IMR-90 (cell line): ENCODE measurements around the gene ACACB.

Experiments used
- CEBPB ChIP-seq: IDR thresholded peaks from 2 replicates; pipeline ENCODE4 v1.6.1; 2012; ENCODE audit warnings: low read depth, low read length, improper control_type of control experiment
- CHD1 ChIP-seq: IDR thresholded peaks from 2 replicates; pipeline ENCODE4 v1.6.1; 2012; ENCODE audit warnings: low read depth, low read length, improper control_type of control experiment
- FOS ChIP-seq: fragments of 150-350 bp; IDR thresholded peaks from 2 replicates; pipeline ENCODE4 v1.6.1; 2016; ENCODE audit warnings: low read depth, low read length
- MAFK ChIP-seq: IDR thresholded peaks from 2 replicates; pipeline ENCODE4 v1.6.1; 2012; ENCODE audit warnings: low read depth, low read length, improper control_type of control experiment
- MXI1 ChIP-seq: IDR thresholded peaks from 2 replicates; pipeline ENCODE4 v1.6.1; 2012; ENCODE audit warnings: low read depth, mild to moderate bottlenecking, low read length, moderate library complexity, borderline replicate concordance
- NFE2L2 ChIP-seq: fragments of 150-350 bp; IDR thresholded peaks from 2 replicates; pipeline ENCODE4 v1.6.1; 2016; ENCODE audit warnings: low read depth, mild to moderate bottlenecking, low read length
- POLR2A ChIP-seq: IDR thresholded peaks from 2 replicates; pipeline ENCODE4 v1.6.1; 2012; ENCODE audit warnings: mild to moderate bottlenecking, low read depth, low read length
- RAD21 ChIP-seq: IDR thresholded peaks from 2 replicates; pipeline ENCODE4 v1.6.1; 2012; ENCODE audit warnings: low read length, improper control_type of control experiment
- RCOR1 ChIP-seq: IDR thresholded peaks from 2 replicates; pipeline ENCODE4 v1.6.1; 2012; ENCODE audit warnings: mild to moderate bottlenecking, low read length, improper control_type of control experiment; ENCODE audit not compliant: insufficient replicate concordance
- RFX5 ChIP-seq: IDR thresholded peaks from 2 replicates; pipeline ENCODE4 v1.8.0; 2012; ENCODE audit warnings: low read depth, mild to moderate bottlenecking, low read length, moderate library complexity
- SMC3 ChIP-seq: fragments of 150-350 bp; IDR thresholded peaks from 2 replicates; pipeline ENCODE4 v1.6.1; 2016; ENCODE audit warnings: low read depth, mild to moderate bottlenecking, antibody characterized with exemption, low read length, moderate library complexity
- TF ChIP-seq, protein P1 (sequence below): conservative IDR thresholded peaks from 2 replicates; pipeline ENCODE4 v1.5.1; 2012; ENCODE audit warnings: mild to moderate bottlenecking, low read depth, low read length, improper control_type of control experiment
- TF ChIP-seq, protein P2 (sequence below): fragments of 150-350 bp; IDR thresholded peaks from 2 replicates; pipeline ENCODE4 v1.6.1; 2017; ENCODE audit warnings: mild to moderate bottlenecking, antibody characterized with exemption, low read length, low read depth
- TF ChIP-seq, protein P3 (sequence below): fragments of 150-350 bp; IDR thresholded peaks from 2 replicates; pipeline ENCODE4 v1.6.1; 2016; ENCODE audit warnings: low read depth, mild to moderate bottlenecking, low read length, moderate library complexity, borderline replicate concordance

GRCh38 chr12:109250523-109250922 is 134.1 kb downstream of the ACACB start:
- TF ChIP-seq, protein P1, sequence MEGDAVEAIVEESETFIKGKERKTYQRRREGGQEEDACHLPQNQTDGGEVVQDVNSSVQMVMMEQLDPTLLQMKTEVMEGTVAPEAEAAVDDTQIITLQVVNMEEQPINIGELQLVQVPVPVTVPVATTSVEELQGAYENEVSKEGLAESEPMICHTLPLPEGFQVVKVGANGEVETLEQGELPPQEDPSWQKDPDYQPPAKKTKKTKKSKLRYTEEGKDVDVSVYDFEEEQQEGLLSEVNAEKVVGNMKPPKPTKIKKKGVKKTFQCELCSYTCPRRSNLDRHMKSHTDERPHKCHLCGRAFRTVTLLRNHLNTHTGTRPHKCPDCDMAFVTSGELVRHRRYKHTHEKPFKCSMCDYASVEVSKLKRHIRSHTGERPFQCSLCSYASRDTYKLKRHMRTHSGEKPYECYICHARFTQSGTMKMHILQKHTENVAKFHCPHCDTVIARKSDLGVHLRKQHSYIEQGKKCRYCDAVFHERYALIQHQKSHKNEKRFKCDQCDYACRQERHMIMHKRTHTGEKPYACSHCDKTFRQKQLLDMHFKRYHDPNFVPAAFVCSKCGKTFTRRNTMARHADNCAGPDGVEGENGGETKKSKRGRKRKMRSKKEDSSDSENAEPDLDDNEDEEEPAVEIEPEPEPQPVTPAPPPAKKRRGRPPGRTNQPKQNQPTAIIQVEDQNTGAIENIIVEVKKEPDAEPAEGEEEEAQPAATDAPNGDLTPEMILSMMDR, result no peak
- TF ChIP-seq FOS (no peak), POLR2A (no peak), RAD21 (no peak), RFX5 (no peak), NFE2L2 (no peak), CHD1 (no peak), CEBPB (no peak), MAFK (no peak), SMC3 (no peak), RCOR1 (no peak), MXI1 (no peak)
- TF ChIP-seq, protein P2, sequence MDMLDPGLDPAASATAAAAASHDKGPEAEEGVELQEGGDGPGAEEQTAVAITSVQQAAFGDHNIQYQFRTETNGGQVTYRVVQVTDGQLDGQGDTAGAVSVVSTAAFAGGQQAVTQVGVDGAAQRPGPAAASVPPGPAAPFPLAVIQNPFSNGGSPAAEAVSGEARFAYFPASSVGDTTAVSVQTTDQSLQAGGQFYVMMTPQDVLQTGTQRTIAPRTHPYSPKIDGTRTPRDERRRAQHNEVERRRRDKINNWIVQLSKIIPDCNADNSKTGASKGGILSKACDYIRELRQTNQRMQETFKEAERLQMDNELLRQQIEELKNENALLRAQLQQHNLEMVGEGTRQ, result no peak
- TF ChIP-seq, protein P3, sequence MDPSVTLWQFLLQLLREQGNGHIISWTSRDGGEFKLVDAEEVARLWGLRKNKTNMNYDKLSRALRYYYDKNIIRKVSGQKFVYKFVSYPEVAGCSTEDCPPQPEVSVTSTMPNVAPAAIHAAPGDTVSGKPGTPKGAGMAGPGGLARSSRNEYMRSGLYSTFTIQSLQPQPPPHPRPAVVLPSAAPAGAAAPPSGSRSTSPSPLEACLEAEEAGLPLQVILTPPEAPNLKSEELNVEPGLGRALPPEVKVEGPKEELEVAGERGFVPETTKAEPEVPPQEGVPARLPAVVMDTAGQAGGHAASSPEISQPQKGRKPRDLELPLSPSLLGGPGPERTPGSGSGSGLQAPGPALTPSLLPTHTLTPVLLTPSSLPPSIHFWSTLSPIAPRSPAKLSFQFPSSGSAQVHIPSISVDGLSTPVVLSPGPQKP, result no peak
